Neural cell (in vitro differentiated cells): ENCODE measurements around the gene IL21R. TPM values are rescaled to one million over a fixed set of nuclear protein-coding genes. Genes with fewer than 3 reads are reported as not detected.

ENCODE experiments used
- H2AFZ ChIP-seq: fragments of 200-600, 300-800 bp; sonication (generic), shearing (Covaris generic); 2 replicates; pipeline ENCODE4 v1.6.0; 2014; ENCODE audit warnings: low read depth, mild to moderate bottlenecking, antibody characterized with exemption, low read length, moderate library complexity
- H3F3A ChIP-seq: fragments of 200-600 bp; shearing (Covaris generic); 2 replicates; pipeline ENCODE4 v1.6.1; 2016; ENCODE audit warnings: mild to moderate bottlenecking, moderate library complexity, mixed read lengths, antibody characterized with exemption, low read length; ENCODE audit not compliant: insufficient read depth, poor library complexity, severe bottlenecking
- H3K27ac ChIP-seq: fragments of 200-600, 300-800 bp; sonication (generic), shearing (Covaris generic); 2 replicates; pipeline ENCODE4 v1.5.1; 2014; ENCODE audit warnings: mild to moderate bottlenecking, low read length, moderate library complexity
- H3K27me3 ChIP-seq: fragments of 300-800, 200-600 bp; sonication (generic), shearing (Covaris generic); 2 replicates; pipeline ENCODE4 v1.6.0; 2014; ENCODE audit warnings: mild to moderate bottlenecking, low read depth, low read length, moderate library complexity; ENCODE audit not compliant: insufficient read depth
- H3K36me3 ChIP-seq: fragments of 300-800, 200-600 bp; sonication (generic), shearing (Covaris generic); 2 replicates; pipeline ENCODE4 v1.5.1; 2014; ENCODE audit warnings: mild to moderate bottlenecking, antibody characterized with exemption, low read length, moderate library complexity; ENCODE audit not compliant: insufficient read depth
- H3K4me2 ChIP-seq: fragments of 300-800, 200-600 bp; sonication (generic), shearing (Covaris generic); 2 replicates; pipeline ENCODE4 v1.6.0; 2014; ENCODE audit warnings: mild to moderate bottlenecking, low read length
- H3K4me3 ChIP-seq: fragments of 300-800, 200-600 bp; sonication (generic), shearing (Covaris generic); 2 replicates; pipeline ENCODE4 v1.5.1; 2014; ENCODE audit warnings: mild to moderate bottlenecking, low read length, moderate library complexity
- H3K79me2 ChIP-seq: fragments of 200-600 bp; shearing (Covaris generic); replicated peaks from 2 replicates; pipeline ENCODE4 v1.6.0; 2014; ENCODE audit warnings: mild to moderate bottlenecking, low read length, moderate library complexity; ENCODE audit not compliant: insufficient read depth
- H3K9ac ChIP-seq: fragments of 300-800, 200-600 bp; sonication (generic), shearing (Covaris generic); 2 replicates; pipeline ENCODE4 v1.6.1; 2016; ENCODE audit warnings: mild to moderate bottlenecking, low read length, mixed read lengths
- H3K9me2 ChIP-seq: fragments of 200-600 bp; shearing (Covaris generic); 2 replicates; pipeline ENCODE4 v1.6.1; 2016; ENCODE audit warnings: mild to moderate bottlenecking, low read length, mixed read lengths; ENCODE audit not compliant: insufficient read depth
- H3K9me3 ChIP-seq: fragments of 200-600, 300-800 bp; sonication (generic), shearing (Covaris generic); 2 replicates; pipeline ENCODE4 v1.6.1; 2016; ENCODE audit warnings: mild to moderate bottlenecking, mixed run types, low read length, moderate library complexity, mixed read lengths
- H4K20me1 ChIP-seq: fragments of 200-600 bp; shearing (Covaris generic); 2 replicates; pipeline ENCODE4 v1.6.1; 2016; ENCODE audit warnings: mild to moderate bottlenecking, mixed run types; ENCODE audit not compliant: insufficient read depth
- EP300 ChIP-seq: fragments of 450-650 bp; conservative IDR thresholded peaks from 2 replicates; pipeline ENCODE4 v1.6.1; 2014; ENCODE audit warnings: antibody characterized with exemption, mild to moderate bottlenecking, moderate library complexity; ENCODE audit not compliant: poor library complexity, severe bottlenecking
- EZH2 ChIP-seq: fragments of 200-600, 300-800 bp; shearing (Covaris generic), sonication (generic); IDR thresholded peaks from 2 replicates; pipeline ENCODE4 v1.6.1; 2014; ENCODE audit warnings: antibody characterized with exemption, low read length, borderline replicate concordance, mild to moderate bottlenecking; ENCODE audit not compliant: insufficient read depth, poor library complexity, severe bottlenecking
- MXI1 ChIP-seq: fragments of 450-650 bp; conservative IDR thresholded peaks from 2 replicates; pipeline ENCODE4 v1.6.1; 2014; ENCODE audit warnings: antibody characterized with exemption, mild to moderate bottlenecking; ENCODE audit not compliant: poor library complexity, severe bottlenecking
- POLR2AphosphoS5 ChIP-seq: IDR thresholded peaks from 2 replicates; pipeline ENCODE4 v1.6.1; 2012
- RAD21 ChIP-seq: fragments of 450-650 bp; conservative IDR thresholded peaks from 2 replicates; pipeline ENCODE4 v1.6.1; 2014; ENCODE audit warnings: antibody characterized with exemption, mild to moderate bottlenecking, moderate library complexity
- REST ChIP-seq: IDR thresholded peaks from 2 replicates; pipeline ENCODE4 v1.6.1; 2012; ENCODE audit warnings: borderline replicate concordance
- SMC3 ChIP-seq: fragments of 450-650 bp; conservative IDR thresholded peaks from 2 replicates; pipeline ENCODE4 v1.6.1; 2014; ENCODE audit warnings: antibody characterized with exemption, mild to moderate bottlenecking, moderate library complexity; ENCODE audit not compliant: poor library complexity
- TAF1 ChIP-seq: IDR thresholded peaks from 2 replicates; pipeline ENCODE4 v1.6.1; 2012; ENCODE audit warnings: low read depth
- polyA plus RNA-seq: library from polyadenylated mRNA; depleted of rRNA; stranded (reverse); fragments of >200 nt; gene quantifications from 2 replicates; pipeline ENCODE4 v1.2.3, GENCODE V29; 2014
- TF ChIP-seq, protein P1 (sequence below): fragments of 450-650 bp; IDR thresholded peaks from 2 replicates; pipeline ENCODE4 v1.5.1; 2014; ENCODE audit warnings: antibody characterized with exemption, mild to moderate bottlenecking, moderate library complexity; ENCODE audit not compliant: poor library complexity, severe bottlenecking

IL21R gene
- polyA plus RNA-seq, 1 donor from 2014 or later: not detected

- Histone ChIP-seq H3F3A (no peaks in the 10 kb centered on the region), H3K4me2 (no peak overlapping the region), H3K27ac (no peak overlapping the region), H3K9ac (no peak overlapping the region), H3K4me3 (no peak overlapping the region), H3K79me2 (no peaks in the 10 kb centered on the region), H3K27me3 (no peaks in the 10 kb centered on the region), H3K36me3 (no peaks in the 10 kb centered on the region), H3K9me2 (no peaks in the 10 kb centered on the region), H3K9me3 (no peaks in the 10 kb centered on the region), H2AFZ (no peak overlapping the region), H4K20me1 (no peaks in the 10 kb centered on the region)
- no peak for TF ChIP-seq POLR2AphosphoS5
Observed at GRCh38 chr16:27413956-27414355, 12.0 kb downstream of the IL21R start.

- Histone ChIP-seq H3K27ac (no peak overlapping the region), H3K9me3 (no peaks in the 10 kb centered on the region), H3K9me2 (no peaks in the 10 kb centered on the region), H3K4me3 (no peak overlapping the region), H4K20me1 (no peaks in the 10 kb centered on the region), H3K36me3 (no peaks in the 10 kb centered on the region), H3K27me3 (no peaks in the 10 kb centered on the region), H3K79me2 (no peaks in the 10 kb centered on the region), H3F3A (no peaks in the 10 kb centered on the region), H2AFZ (no peak overlapping the region), H3K9ac (no peak overlapping the region), H3K4me2 (no peak overlapping the region)
- TF ChIP-seq RAD21 (no peak), TAF1 (no peak), EZH2 (no peak), EP300 (no peak), SMC3 (no peak), MXI1 (no peak), REST (no peak), POLR2AphosphoS5 (no peak)
- TF ChIP-seq, protein P1, sequence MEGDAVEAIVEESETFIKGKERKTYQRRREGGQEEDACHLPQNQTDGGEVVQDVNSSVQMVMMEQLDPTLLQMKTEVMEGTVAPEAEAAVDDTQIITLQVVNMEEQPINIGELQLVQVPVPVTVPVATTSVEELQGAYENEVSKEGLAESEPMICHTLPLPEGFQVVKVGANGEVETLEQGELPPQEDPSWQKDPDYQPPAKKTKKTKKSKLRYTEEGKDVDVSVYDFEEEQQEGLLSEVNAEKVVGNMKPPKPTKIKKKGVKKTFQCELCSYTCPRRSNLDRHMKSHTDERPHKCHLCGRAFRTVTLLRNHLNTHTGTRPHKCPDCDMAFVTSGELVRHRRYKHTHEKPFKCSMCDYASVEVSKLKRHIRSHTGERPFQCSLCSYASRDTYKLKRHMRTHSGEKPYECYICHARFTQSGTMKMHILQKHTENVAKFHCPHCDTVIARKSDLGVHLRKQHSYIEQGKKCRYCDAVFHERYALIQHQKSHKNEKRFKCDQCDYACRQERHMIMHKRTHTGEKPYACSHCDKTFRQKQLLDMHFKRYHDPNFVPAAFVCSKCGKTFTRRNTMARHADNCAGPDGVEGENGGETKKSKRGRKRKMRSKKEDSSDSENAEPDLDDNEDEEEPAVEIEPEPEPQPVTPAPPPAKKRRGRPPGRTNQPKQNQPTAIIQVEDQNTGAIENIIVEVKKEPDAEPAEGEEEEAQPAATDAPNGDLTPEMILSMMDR: no peak
Observed at GRCh38 chr16:27414788-27415431, 12.9 kb downstream of the IL21R start.
